HG03520 (cell line): ENCODE measurements around the gene PLA2G2F.

ENCODE experiments used
- ATAC-seq: cut with Tn5 transposase; IDR thresholded peaks from one replicate; pipeline ENCODE4 v1.9.1; 2021; ENCODE audit warnings: mild to moderate bottlenecking, moderate library complexity; ENCODE audit not compliant: unreplicated experiment

PLA2G2F gene

GRCh38 chr1:20167126-20167525 lies 28.0 kb downstream of the PLA2G2F start:
- ATAC-seq: no peak

GRCh38 chr1:20168564-20169491 lies 29.7 kb downstream of the PLA2G2F start:
- no peak for ATAC-seq

DNA sequence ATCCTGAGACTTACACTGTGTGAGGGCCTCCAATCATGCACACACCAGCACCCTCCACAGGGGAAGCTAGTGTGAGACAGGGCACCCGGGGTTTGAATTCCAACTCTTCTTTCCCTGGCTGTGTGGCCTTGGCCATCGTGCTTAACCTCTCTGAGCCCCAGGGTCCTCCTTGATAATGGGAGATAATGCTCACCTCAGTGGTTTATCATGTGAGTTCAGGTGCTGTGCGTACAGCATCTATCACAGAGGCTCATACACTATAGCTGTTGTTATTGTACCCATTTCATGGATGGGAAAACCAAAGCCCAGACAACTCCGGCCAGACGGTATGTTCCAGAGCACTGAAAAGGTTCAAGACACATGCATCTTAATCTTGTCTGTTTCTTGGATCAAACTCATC lies 30.8 kb downstream of the PLA2G2F start:
- no peak for ATAC-seq

DNA sequence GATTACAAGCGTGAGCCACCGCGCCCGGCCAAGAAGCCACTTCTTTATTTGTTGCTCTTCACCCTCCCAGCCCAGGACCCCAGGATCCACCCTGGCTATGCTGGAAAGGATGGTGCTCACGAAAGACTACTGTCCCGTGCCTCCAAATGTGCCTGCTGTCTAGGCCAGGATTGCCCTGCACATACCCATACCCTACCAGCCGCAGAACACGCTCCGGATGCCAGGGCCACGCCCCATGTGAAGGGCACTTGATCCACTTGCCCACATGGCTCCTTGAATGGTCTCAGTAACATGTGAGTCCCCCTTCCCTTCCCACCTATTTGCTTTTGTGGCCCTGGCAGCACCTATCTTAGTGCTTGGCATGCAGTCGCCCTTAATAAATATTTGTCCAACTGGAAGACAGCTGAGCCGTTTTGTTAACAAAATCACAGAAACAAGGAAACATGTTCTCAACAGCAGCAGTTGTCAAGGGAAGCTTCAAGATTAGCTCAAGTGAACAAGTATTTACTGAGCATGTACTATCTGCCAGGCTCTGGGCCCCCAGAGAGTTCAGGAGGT lies 33.0 kb downstream of the PLA2G2F start:
- ATAC-seq: no peak

DNA sequence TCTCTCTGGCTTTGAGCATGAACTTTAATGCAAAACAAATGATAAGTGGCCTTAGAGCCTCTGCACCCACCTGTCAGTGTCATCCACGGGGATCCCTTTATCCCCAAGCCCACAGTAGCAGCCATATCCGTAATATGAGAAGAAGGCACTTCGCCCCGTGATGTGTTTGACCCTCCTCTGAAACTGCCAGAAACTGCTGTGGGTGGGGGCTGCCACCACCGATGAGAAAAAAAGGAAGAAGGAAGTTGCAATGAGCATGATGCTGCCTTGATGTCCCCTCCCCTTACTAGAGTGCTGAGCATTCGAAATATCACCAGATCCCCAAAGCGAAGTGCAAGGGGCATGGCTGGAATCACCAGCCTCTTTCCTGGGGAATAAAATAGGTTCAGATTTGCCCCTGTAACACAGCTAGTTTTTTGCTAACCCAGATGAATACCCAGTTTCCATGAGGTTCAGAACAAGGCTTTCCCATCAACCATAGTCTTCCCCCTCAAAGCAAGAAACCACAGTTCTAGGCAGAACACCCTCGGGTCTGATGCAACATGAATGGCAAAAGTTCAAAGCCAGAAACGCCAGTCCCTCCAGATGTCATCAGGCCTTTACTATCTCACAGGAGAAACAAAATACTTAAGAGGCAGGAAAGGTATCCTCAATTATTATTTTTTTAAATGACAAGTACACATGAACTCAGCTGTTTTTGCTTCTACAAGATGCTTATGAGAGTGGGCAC lies 36.0 kb downstream of the PLA2G2F start:
- no peak for ATAC-seq

- no peak for ATAC-seq
Observed at GRCh38 chr1:20178634-20179370, 39.7 kb downstream of the PLA2G2F start.

DNA sequence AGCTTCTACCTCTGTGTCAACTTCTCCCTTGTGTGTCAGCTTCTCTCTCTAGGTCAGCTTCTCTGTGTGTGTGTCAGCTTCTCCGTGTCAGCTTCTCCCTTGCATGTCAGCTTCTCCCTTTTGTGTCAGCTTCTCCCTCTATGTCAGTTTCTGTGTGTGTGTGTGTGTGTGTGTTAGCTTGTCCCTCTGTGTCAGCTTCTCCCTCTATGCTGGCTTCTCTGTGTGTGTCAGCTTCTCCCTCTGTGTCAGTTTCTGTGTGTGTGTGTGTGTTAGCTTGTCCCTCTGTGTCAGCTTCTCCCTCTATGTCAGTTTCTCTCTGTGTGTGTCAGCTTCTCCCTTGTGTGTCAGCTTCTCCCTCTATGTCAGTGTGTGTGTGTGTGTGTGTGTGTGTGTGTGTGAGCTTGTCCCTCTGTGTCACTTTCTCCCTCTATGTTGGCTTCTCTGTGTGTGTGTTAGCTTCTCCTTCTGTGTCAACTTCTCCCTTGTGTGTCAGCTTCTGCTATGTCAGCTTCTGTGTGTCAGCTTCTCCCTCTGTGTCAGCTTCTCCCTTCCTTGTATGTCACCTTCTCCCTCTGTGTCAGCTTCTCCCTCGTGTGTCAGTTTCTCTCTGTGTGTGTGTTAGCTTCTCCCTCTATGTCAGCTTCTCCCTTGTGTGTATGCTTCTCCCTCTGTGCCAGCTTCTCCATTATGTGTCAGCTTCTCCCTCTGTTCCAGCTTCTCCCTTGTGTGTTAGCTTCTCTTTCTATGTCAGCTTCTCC lies 40.4 kb downstream of the PLA2G2F start:
- ATAC-seq: no peak

DNA sequence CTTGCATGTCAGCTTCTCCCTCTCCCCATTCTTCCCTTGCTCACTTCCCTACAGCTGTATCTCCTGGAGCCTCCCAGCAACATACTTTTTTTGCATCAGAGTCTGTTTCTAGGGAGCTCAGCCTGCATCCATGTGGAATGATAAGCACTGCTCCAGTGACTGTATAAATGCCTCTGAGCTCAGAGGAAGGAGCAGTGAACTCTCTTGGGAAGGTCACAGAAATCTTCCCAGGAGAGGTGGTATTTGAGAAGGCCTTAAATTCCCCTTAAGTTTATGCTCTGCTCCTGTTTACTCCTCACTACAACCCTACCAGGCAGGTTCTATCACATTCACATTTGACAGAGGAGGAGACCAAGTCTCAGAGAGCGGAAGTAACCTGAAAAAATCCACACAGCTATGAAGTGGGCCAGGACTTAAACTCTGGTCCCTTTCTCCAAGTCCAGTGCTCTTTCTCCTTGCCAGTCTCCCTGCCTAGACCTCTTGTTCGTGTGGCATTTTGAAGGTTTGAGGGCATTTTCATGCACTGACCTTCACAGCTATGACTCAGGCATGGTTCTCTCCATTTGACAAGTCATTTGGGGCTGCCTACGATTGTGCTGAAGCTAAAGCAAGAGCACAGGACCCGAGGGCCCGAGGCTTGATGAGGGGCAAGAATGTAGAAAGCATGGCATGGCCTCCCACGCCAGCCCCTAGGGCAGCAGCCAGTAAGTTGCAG lies 41.2 kb downstream of the PLA2G2F start:
- ATAC-seq: no peak

DNA sequence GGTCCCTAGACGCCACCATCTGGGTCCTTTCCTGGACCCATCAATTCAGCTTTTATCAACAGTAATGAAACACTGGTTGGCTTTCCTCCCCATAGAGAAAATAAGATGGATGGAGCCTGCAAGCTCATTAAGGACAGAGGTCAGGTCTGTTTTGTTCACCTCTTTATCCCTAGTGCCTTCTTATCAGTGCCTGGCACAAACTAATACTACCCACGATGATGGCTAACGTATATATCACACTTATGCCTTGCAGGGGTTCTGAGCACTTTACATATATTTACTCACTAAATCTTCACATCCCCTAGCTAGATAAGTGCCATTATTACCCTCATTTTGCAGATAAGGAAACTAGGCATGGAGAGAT lies 41.7 kb downstream of the PLA2G2F start:
- no peak for ATAC-seq

DNA sequence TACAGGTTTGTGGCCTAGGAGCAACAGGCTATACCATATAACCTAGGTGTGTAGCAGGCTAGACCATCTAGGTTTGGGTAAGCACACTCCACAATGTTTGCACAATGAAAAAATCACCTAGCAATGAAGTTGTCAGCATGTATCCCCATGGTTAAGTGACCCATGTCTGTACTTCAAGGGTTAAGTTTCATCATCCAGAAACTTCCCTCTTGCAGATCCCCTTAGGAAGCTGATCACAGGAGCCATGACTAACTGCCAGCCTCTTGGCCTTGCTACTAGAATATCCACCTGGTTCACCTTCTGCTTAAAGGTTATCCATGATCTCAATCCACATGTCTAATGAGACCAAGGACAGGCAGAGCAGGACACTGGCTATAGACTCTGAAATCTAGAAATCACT lies 43.3 kb downstream of the PLA2G2F start:
- ATAC-seq: no peak

GRCh38 chr1:20183035-20183434 lies 43.9 kb downstream of the PLA2G2F start:
- no peak for ATAC-seq

DNA sequence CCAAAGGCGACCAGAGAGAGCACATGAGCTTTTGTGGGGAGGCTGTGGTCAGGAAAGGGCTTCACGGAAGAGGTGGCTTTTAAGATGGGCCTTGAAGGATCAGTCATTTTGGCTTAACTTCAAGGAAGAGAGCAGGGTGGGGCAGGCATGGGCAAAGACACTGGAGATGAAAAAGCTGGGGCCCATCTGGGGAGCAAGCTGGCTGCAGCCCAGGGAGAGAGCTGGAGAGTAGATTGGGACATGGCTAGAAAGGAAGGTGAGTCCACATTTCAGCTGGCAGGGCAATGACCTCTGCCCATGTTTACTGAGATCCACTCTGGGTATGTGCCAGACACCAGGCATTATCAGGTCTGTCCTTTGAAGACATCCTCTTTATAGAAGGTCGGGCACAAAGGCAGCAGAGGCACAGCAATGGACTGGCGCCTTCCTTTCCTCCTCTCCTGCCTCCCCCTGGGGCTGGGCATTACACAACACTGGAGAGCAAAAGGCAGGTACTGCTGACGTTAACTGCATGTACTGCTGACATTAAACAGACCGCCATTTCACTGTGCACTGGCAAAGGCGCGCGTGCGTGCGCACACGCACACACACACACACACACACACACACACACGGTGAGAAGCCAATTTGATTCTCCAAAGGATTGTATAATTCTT lies 44.6 kb downstream of the PLA2G2F start:
- ATAC-seq: no peak

GRCh38 chr1:20184481-20184900 lies 45.4 kb downstream of the PLA2G2F start:
- no peak for ATAC-seq

DNA sequence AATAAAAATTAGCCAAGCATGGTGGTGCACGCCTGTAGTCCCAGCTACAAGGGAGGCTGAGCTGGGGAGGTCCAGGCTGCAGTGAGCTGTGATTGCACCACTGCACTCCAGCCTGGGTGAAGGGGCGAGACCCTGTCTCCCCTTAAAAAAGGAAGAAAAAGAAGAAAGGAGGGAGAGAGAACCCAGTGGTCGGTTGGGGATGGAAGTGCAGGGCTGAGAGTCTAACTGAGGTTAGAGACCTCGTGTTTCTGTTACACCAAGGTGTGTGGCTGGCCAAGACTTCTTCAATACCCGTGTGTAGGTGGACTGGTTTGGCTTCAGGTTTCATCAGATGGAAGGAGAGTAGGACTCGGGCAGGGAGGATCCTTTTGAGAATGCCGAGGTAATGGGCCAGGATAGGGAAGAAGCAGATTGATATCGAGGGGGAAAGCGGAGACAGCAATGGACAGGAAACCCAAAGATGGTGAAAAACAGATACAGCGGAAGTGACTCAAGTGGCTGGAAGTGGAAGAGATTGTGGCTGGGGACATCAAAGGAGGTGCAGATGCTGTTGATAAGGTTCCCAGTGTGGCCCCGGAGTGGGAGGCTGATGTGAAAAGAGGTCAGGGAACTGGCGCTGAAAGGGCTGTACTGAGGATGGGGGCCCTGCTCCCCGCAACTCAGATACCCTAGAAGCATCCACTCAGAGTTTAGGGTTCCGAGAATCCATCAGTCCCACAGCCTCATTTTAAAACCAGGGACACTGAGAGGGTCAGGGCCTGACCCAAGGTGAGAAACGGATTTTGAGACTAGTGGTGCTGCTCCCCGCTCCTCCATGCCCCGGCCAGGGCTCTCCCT lies 46.1 kb downstream of the PLA2G2F start:
- no peak for ATAC-seq

DNA sequence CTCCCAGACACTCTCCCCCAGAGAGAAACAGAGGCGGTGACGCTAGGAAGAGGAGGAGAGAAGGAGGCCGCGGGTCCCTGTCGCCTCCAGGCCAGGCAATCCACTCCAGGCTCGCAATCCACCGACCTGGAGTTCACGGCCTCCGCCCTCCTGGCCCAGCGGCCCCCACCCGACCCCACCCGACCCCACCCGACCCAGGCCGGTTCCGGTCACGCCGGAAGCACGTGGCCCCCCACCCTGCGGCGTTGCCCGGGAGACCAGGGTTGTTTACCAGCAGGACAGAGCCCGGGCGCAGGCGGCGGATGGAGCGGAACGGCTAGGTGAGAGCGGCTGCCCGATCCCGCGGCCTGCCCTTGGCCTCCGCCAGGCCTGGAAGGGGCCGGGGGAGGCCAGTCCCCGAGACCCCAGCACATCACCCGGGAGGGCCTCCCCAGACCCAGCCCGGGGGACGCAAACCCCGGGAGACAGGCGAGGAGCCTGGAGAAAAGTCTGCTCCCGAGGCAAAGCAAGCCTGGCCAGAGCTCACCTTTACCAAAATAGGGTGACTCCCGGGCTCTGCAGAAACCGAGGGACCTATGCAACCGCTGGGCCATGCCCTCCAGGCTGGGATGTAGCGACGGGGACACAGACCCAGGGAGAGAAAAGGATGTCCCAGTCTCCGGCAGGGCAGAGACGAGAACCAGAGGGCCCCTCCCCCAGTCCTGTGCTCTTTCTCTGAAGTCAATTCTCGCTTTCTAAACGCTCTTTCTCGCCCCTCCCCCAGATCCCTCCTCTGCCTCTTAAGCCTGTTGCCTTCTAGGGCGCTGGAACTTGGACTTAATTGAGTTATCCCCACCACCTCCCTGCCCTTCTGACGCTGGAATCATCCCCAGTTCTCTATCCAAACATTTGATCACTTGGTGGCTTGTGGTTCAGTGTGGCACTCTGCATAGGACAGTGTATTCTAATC lies 47.0 kb downstream of the PLA2G2F start, which contains the start of the genes PLA2G2C and UBXN10:
PLA2G2C (minus strand) TSS at position 685 of the 949 bp plus-strand sequence. CDS start 9,155 bp downstream, outside the sequence.
UBXN10 (plus strand) TSS at position 263 of the 949 bp plus-strand sequence. CDS start 4,466 bp downstream, outside the sequence.
- ATAC-seq: no peak

DNA sequence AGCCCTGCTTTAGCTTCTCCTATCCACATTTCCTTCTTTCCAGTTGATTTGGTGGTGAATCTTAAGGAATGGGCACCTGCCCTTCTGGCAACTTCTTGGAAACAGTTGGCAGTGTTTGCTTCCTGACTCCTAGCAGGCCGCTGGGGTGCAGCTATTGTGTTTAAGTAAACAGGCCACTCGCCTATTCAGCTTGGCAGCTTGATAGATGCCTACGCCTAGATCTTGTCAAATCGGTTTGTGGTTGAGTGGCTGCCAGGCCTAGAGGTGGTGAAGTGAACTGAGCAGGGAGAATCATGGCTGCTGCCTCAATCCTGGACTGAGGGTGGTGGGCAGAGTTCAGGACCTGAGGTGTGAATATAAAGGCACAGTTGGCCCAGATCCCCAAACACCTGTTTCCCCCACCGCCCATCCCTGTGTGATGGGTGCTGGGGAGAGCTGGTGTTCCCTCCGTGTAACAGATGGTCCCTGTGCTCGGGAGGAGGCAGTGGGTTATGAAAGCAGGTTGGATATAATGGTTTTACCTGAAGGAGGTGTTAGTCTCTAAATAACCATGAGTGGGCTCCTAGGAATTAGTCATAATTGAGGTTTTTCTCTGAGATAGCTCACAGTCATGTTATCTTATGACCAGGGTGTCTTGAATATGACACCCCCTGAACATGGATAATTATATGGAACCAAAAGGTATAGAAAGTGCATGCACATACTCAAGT lies 48.1 kb downstream of the PLA2G2F start:
- ATAC-seq: no peak
